H9 (cell line): Measurements from ENCODE around the gene UTP3. TPM values are rescaled to one million over a fixed set of nuclear protein-coding genes. Genes with fewer than 3 reads are reported as not detected.

ENCODE experiments used
- DNase-seq: peaks from one replicate; pipeline ENCODE4 v3.0.0-alpha.2; 2017
- H2AFZ ChIP-seq: one replicate; pipeline ENCODE4 v1.6.1; 2013; ENCODE audit warnings: mild to moderate bottlenecking, low read length, control low read depth, moderate library complexity
- H2AK5ac ChIP-seq: 2 replicates; pipeline ENCODE4 v1.6.1; 2013; ENCODE audit warnings: low read length, control low read depth, mixed read lengths; ENCODE audit not compliant: insufficient read length
- H2BK120ac ChIP-seq: one replicate; pipeline ENCODE4 v1.6.1; 2013; ENCODE audit warnings: low read depth, mild to moderate bottlenecking, low read length, control low read depth, inconsistent platforms; ENCODE audit not compliant: poor library complexity, severe bottlenecking
- H2BK12ac ChIP-seq: 2 replicates; pipeline ENCODE4 v1.6.1; 2013; ENCODE audit warnings: low read length, control low read depth, mixed read lengths, low read depth; ENCODE audit not compliant: insufficient read length
- H2BK15ac ChIP-seq: 2 replicates; pipeline ENCODE4 v1.6.1; 2013; ENCODE audit warnings: low read depth, low read length, control low read depth
- H2BK20ac ChIP-seq: one replicate; pipeline ENCODE4 v1.6.1; 2013; ENCODE audit warnings: low read depth, mild to moderate bottlenecking, low read length, control low read depth, inconsistent platforms; ENCODE audit not compliant: poor library complexity, severe bottlenecking
- H2BK5ac ChIP-seq: 2 replicates; pipeline ENCODE4 v1.6.1; 2013; ENCODE audit warnings: low read length, control low read depth, mixed read lengths; ENCODE audit not compliant: insufficient read length
- H3K14ac ChIP-seq: 2 replicates; pipeline ENCODE4 v1.6.1; 2013; ENCODE audit warnings: low read length, control low read depth; ENCODE audit not compliant: insufficient read depth
- H3K18ac ChIP-seq: 2 replicates; pipeline ENCODE4 v1.6.1; 2013; ENCODE audit warnings: low read depth, mild to moderate bottlenecking, mixed read lengths, low read length, control low read depth; ENCODE audit not compliant: insufficient read length
- H3K23ac ChIP-seq: 2 replicates; pipeline ENCODE4 v1.6.1; 2013; ENCODE audit warnings: low read length, control low read depth, mixed read lengths, low read depth; ENCODE audit not compliant: insufficient read length
- H3K23me2 ChIP-seq: 2 replicates; pipeline ENCODE4 v1.6.1; 2013; ENCODE audit warnings: low read depth, mild to moderate bottlenecking, mixed read lengths, low read length, control low read depth; ENCODE audit not compliant: insufficient read length, poor library complexity, severe bottlenecking
- H3K27ac ChIP-seq: 2 replicates; pipeline ENCODE4 v1.5.1; 2013; ENCODE audit warnings: low read length, control low read depth, mixed read lengths, low read depth; ENCODE audit not compliant: insufficient read length
- H3K27me3 ChIP-seq: 2 replicates; pipeline ENCODE4 v1.6.1; 2013; ENCODE audit warnings: low read length, control low read depth, inconsistent platforms; ENCODE audit not compliant: insufficient read depth
- H3K4ac ChIP-seq: 2 replicates; pipeline ENCODE4 v1.6.1; 2013; ENCODE audit warnings: low read depth, mild to moderate bottlenecking, control low read depth, inconsistent platforms, low read length, moderate library complexity
- H3K4me1 ChIP-seq: 2 replicates; pipeline ENCODE4 v1.6.1; 2013; ENCODE audit warnings: low read length, control low read depth, inconsistent platforms; ENCODE audit not compliant: insufficient read depth
- H3K4me2 ChIP-seq: 2 replicates; pipeline ENCODE4 v1.6.1; 2013; ENCODE audit warnings: low read length, control low read depth, mixed read lengths; ENCODE audit not compliant: insufficient read length, insufficient read depth
- H3K56ac ChIP-seq: 2 replicates; pipeline ENCODE4 v1.6.1; 2013; ENCODE audit warnings: low read depth, mild to moderate bottlenecking, mixed read lengths, low read length, control low read depth; ENCODE audit not compliant: insufficient read length
- H3K79me1 ChIP-seq: 2 replicates; pipeline ENCODE4 v1.6.1; 2013; ENCODE audit warnings: low read depth, mild to moderate bottlenecking, moderate library complexity, low read length, control low read depth, inconsistent platforms; ENCODE audit not compliant: insufficient read depth, poor library complexity, severe bottlenecking
- H3K79me2 ChIP-seq: 2 replicates; pipeline ENCODE4 v1.6.1; 2013; ENCODE audit warnings: low read length, control low read depth, inconsistent platforms; ENCODE audit not compliant: insufficient read depth
- H3K9ac ChIP-seq: 2 replicates; pipeline ENCODE4 v1.6.1; 2013; ENCODE audit warnings: low read length, control low read depth, mixed read lengths; ENCODE audit not compliant: insufficient read length; ENCODE audit errors: extremely low read depth
- H3K9me3 ChIP-seq: one replicate; pipeline ENCODE4 v1.6.1; 2013; ENCODE audit warnings: low read depth, low read length, inconsistent platforms; ENCODE audit not compliant: control insufficient read depth
- H3T11ph ChIP-seq: one replicate; pipeline ENCODE4 v1.6.1; 2013; ENCODE audit warnings: mild to moderate bottlenecking, low read length, control low read depth, inconsistent platforms
- H4K20me1 ChIP-seq: one replicate; pipeline ENCODE4 v1.6.1; 2013; ENCODE audit not compliant: control insufficient read depth, insufficient read length, insufficient read depth
- H4K5ac ChIP-seq: 2 replicates; pipeline ENCODE4 v1.6.1; 2013; ENCODE audit warnings: low read depth, mild to moderate bottlenecking, mixed read lengths, low read length, control low read depth; ENCODE audit not compliant: insufficient read length
- H4K8ac ChIP-seq: replicated peaks from 2 replicates; pipeline ENCODE4 v1.6.1; 2013; ENCODE audit warnings: low read length, control low read depth, mixed read lengths, low read depth; ENCODE audit not compliant: insufficient read length
- H4K91ac ChIP-seq: 2 replicates; pipeline ENCODE4 v1.6.1; 2013; ENCODE audit warnings: low read depth, mild to moderate bottlenecking, moderate library complexity, mixed read lengths, low read length, control low read depth; ENCODE audit not compliant: insufficient read length
- H3K27ac Mint-ChIP-seq, 3 experiments: 2 replicates in 2 of 3; 3 replicates in 1 of 3; pipeline ENCODE4 v1.8.0; 2020 to 2021; ENCODE audit warnings: mixed read lengths in 3 of 3, mild to moderate bottlenecking in 1 of 3, moderate library complexity in 1 of 3
- H3K27me3 Mint-ChIP-seq: 2 replicates; pipeline ENCODE4 v1.8.0; 2021; ENCODE audit warnings: low read depth, mild to moderate bottlenecking, moderate library complexity, mixed read lengths
- H3K36me3 Mint-ChIP-seq, 3 experiments: 2 replicates in 2 of 3; 3 replicates in 1 of 3; pipeline ENCODE4 v1.8.0; 2020 to 2021; ENCODE audit warnings: low read depth in 3 of 3, mixed read lengths in 3 of 3; ENCODE audit not compliant: insufficient read depth in 1 of 3
- H3K4me1 Mint-ChIP-seq, 2 experiments: 2 replicates each; pipeline ENCODE4 v1.8.0; 2020; ENCODE audit warnings: mixed read lengths in 2 of 2
- H3K4me3 Mint-ChIP-seq, 2 experiments: 2 replicates in 1 of 2; 3 replicates in 1 of 2; pipeline ENCODE4 v1.8.0; 2020 to 2021; ENCODE audit warnings: mild to moderate bottlenecking in 2 of 2, mixed read lengths in 2 of 2, moderate library complexity in 1 of 2
- H3K9me3 Mint-ChIP-seq, 2 experiments: 2 replicates in 1 of 2; 3 replicates in 1 of 2; pipeline ENCODE4 v1.8.0; 2020; ENCODE audit warnings: mild to moderate bottlenecking in 2 of 2, mixed read lengths in 2 of 2, moderate library complexity in 1 of 2
- WGBS: extraction: QIAGEN DNeasy Blood & Tissue Kit; methylation state at CpG from one replicate; pipeline ENCODE4 v1.1.7; 2013; ENCODE audit warnings: missing lambda C conversion rate, low lambda C conversion rate, mixed read lengths; ENCODE audit not compliant: insufficient read length; ENCODE audit errors: extremely low coverage; 5-methylcytosine and 5-hydroxymethylcytosine counted together
- total RNA-seq: library from RNA; stranded (reverse); gene quantifications from 2 replicates; pipeline ENCODE4 v1.2.1, GENCODE V29; 2021
- TF ChIP-seq, protein P1 (sequence below): fragments of 200-600 bp; sonication (generic); conservative IDR thresholded peaks from 3 replicates; pipeline ENCODE4 v1.8.0; 2021; ENCODE audit warnings: antibody characterized with exemption, mild to moderate bottlenecking

Gene UTP3
- total RNA-seq, 1 experiment from 2014 or later, result 49.3 TPM

DNA sequence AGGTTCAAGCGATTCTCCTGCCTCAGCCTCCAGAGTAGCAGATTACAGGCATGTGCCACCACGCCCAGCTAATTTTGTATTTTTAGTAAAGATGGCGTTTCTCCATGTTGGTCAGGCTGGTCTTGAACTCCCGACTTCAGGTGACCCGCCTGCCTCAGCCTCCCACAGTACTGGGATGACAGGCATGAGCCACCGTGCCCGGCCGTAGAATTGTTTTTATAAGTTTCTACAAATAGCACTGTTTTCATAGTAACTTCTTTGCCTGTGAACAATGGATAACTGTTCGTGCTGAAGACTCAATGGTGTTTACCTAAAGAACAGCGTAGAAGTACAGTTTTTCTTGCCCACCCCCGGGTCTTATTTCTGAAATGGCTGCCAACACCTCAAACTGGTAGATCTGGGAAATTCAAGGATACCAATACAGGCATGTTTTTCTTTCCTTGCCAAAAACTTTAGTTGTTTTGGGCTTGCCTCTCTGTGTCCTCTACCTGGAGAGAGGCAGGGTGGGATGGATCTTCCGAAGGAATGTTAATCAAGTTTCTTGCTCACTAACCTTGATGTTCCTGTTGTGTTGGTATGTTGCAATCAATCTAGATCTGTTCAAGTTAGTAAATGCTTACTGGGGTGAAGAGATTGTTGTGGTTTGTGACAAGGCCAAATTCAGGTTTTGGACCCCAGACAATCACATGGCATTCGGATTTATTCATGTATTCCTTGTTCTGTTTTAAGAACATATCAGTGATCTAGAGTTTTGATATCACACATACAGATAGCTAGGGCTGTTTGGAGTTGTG is 30.7 kb downstream of the UTP3 start:
- Histone ChIP-seq H3K23ac (no peak overlapping the region), H2BK12ac (no peak overlapping the region), H3K18ac (no peak overlapping the region), H3K4ac (no peak overlapping the region), H4K8ac (no peak overlapping the region), H2AFZ (no peak overlapping the region), H2BK15ac (no peak overlapping the region), H3K79me1 (no peaks in the 10 kb centered on the region), H3K9me3 (no peaks in the 10 kb centered on the region), H4K20me1 (peaks cover 2% of the 10 kb centered on the region), H4K5ac (no peak overlapping the region), H2AK5ac (no peak overlapping the region), H3K27me3 (no peaks in the 10 kb centered on the region), H4K91ac (no peak overlapping the region), H3K27ac (no peak overlapping the region), H2BK120ac (no peak overlapping the region), H3K4me1 (peaks cover 5% of the 10 kb centered on the region; the same call in 1 of the 2 replicates), H3K14ac (no peak overlapping the region), H3K56ac (no peak overlapping the region), H3T11ph (no peak overlapping the region), H3K79me2 (peaks cover 2% of the 10 kb centered on the region; the same call in 1 of the 2 replicates), H3K23me2 (no peaks in the 10 kb centered on the region), H2BK20ac (no peak overlapping the region), H2BK5ac (no peak overlapping the region), H3K9ac (no peak overlapping the region), H3K4me2 (no peak overlapping the region)
- Mint-ChIP-seq H3K4me3 (no peak overlapping the region), H3K36me3 (no peaks in the 10 kb centered on the region), H3K27me3 (no peaks in the 10 kb centered on the region), H3K9me3 (no peaks in the 10 kb centered on the region), H3K4me1 (peaks cover 21 to 22% of the 10 kb centered on the region in 2 experiments), H3K27ac (0 out of 7 replicates have a peak overlapping the region, but pooled peaks of 1 of the 3 experiments have one; percentile 44)
- no peak for DNase-seq
- TF ChIP-seq, protein P1, sequence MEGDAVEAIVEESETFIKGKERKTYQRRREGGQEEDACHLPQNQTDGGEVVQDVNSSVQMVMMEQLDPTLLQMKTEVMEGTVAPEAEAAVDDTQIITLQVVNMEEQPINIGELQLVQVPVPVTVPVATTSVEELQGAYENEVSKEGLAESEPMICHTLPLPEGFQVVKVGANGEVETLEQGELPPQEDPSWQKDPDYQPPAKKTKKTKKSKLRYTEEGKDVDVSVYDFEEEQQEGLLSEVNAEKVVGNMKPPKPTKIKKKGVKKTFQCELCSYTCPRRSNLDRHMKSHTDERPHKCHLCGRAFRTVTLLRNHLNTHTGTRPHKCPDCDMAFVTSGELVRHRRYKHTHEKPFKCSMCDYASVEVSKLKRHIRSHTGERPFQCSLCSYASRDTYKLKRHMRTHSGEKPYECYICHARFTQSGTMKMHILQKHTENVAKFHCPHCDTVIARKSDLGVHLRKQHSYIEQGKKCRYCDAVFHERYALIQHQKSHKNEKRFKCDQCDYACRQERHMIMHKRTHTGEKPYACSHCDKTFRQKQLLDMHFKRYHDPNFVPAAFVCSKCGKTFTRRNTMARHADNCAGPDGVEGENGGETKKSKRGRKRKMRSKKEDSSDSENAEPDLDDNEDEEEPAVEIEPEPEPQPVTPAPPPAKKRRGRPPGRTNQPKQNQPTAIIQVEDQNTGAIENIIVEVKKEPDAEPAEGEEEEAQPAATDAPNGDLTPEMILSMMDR, result no peak
- no CpG with 5 or more reads among the region's 13 CpGs for WGBS
